ENCODE measurements around the gene OCLN. TPM values are rescaled to one million over a fixed set of nuclear protein-coding genes. Genes with fewer than 3 reads are reported as not detected.
A peak's percentile ranks its signal among the peaks of the same experiment; 100 is the strongest.

The OCLN gene
- total RNA-seq, 1 experiment from 2014 or later, result 9.0 TPM

DNA sequence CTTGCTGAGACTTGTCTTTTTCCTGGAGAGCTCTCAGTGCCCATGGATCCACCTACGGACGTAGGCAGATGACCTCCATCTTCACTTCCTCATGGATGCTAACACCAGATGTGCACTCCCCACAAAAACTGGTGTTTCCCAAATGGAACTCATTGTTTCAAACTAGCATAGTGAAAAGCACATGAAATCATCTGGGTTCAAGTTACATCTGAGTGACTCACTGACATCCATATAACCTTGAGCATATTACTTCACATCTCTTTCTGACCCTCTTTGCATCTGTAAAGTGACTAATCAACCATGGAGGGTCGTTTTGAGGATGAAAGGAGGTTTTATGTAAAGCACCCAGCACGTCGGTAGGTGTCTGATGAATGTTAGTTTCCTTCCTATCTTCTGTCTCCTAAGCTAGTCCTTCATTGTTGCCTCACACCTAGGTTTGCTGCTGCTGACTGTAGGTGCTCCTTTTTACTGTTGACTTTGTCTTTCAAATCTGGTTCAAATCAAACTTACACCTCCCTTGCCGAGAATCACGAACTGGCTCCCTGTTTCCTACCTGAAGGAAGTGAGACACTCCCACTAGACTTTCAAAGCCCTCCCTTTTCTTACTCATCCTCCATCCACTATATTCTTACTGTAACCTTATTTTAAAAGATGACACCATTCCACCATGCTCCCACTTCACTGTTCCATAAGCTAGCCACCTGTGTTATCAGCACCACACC, 10.3 kb downstream of the OCLN start:
- no peaks in the 10 kb centered on the region for H3K27me3 Mint-ChIP-seq (ENCODE audit: insufficient read depth, unreplicated experiment)
- CTCF ChIA-PET, result interaction anchor here (1.4 to 1.7 kb wide), 2 partner anchors 10 to 14 kb away, joined by 3 to 7 read pairs; no protein-coding TSS in a partner anchor

DNA sequence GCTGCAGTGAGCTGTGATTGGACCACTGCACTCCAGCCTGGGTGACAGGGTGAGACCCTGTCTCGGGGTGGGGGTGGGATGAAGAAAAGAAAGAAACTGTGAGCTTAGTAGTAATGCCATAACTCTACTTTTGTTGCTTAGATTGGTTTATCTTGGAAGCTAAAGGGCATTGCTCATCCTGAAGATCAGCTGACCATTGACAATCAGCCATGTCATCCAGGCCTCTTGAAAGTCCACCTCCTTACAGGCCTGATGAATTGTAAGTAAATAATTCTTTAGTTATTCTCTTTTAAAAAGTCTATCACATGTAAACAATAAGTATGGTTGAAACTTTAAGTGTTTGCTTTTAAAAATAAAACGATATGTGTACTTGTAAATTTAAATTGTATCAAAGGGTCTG, 11.4 kb downstream of the OCLN start:
- BruUV-seq (replicated peaks), result no TSS peak
- no peak for DNase-seq (ENCODE audit: unreplicated experiment)
- peaks cover 15% of the 10 kb centered on the region for H3K4me1 Mint-ChIP-seq (ENCODE audit: insufficient read depth, unreplicated experiment)
- ChIA-PET POLR2A (interaction anchor here (3.5 to 4.3 kb wide), 3 partner anchors 9 to 17 kb away, joined by 26 to 29 read pairs (median 27); no protein-coding TSS in a partner anchor), CTCF (no interaction called here)
- peak overlapping the region; percentile 28 for H3K27ac Mint-ChIP-seq (ENCODE audit: low read depth, unreplicated experiment)
- TF ChIP-seq, protein P1, sequence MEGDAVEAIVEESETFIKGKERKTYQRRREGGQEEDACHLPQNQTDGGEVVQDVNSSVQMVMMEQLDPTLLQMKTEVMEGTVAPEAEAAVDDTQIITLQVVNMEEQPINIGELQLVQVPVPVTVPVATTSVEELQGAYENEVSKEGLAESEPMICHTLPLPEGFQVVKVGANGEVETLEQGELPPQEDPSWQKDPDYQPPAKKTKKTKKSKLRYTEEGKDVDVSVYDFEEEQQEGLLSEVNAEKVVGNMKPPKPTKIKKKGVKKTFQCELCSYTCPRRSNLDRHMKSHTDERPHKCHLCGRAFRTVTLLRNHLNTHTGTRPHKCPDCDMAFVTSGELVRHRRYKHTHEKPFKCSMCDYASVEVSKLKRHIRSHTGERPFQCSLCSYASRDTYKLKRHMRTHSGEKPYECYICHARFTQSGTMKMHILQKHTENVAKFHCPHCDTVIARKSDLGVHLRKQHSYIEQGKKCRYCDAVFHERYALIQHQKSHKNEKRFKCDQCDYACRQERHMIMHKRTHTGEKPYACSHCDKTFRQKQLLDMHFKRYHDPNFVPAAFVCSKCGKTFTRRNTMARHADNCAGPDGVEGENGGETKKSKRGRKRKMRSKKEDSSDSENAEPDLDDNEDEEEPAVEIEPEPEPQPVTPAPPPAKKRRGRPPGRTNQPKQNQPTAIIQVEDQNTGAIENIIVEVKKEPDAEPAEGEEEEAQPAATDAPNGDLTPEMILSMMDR (IDR thresholded peaks at IDR 0.05; ENCODE audit: unreplicated experiment), result no peak
- no peaks in the 10 kb centered on the region for H3K27me3 Mint-ChIP-seq (ENCODE audit: insufficient read depth, unreplicated experiment)
- no peaks in the 10 kb centered on the region for H3K36me3 Mint-ChIP-seq (ENCODE audit: insufficient read depth, unreplicated experiment)
- no peaks in the 10 kb centered on the region for H3K9me3 Mint-ChIP-seq (ENCODE audit: unreplicated experiment)
- intact Hi-C loops (cut with micrococcal nuclease), result no loop called here
- H3K4me3 Mint-ChIP-seq (ENCODE audit: unreplicated experiment), result no peak overlapping the region

More for the DNA sequence above, 10.3 kb downstream of the OCLN start:
- no peaks in the 10 kb centered on the region for H3K36me3 Mint-ChIP-seq (ENCODE audit: insufficient read depth, unreplicated experiment)
- no peaks in the 10 kb centered on the region for H3K9me3 Mint-ChIP-seq (ENCODE audit: unreplicated experiment)
- peaks cover 15% of the 10 kb centered on the region for H3K4me1 Mint-ChIP-seq (ENCODE audit: insufficient read depth, unreplicated experiment)
- peak overlapping the region; percentile 28 for H3K27ac Mint-ChIP-seq (ENCODE audit: low read depth, unreplicated experiment)
- DNase-seq (ENCODE audit: unreplicated experiment), result peak; percentile 84
- intact Hi-C loops (cut with micrococcal nuclease), result no loop called here
- POLR2A ChIA-PET, result interaction anchor here (0.8 to 4.3 kb wide), 6 partner anchors 9 to 133 kb away, joined by 3 to 29 read pairs (median 21); partner anchors contain the start of gene OCLN
- no TSS peak for BruUV-seq (replicated peaks)
- no peak overlapping the region for H3K4me3 Mint-ChIP-seq (ENCODE audit: unreplicated experiment)
- TF ChIP-seq, protein P1 (IDR thresholded peaks at IDR 0.05; ENCODE audit: unreplicated experiment), result no peak

DNA sequence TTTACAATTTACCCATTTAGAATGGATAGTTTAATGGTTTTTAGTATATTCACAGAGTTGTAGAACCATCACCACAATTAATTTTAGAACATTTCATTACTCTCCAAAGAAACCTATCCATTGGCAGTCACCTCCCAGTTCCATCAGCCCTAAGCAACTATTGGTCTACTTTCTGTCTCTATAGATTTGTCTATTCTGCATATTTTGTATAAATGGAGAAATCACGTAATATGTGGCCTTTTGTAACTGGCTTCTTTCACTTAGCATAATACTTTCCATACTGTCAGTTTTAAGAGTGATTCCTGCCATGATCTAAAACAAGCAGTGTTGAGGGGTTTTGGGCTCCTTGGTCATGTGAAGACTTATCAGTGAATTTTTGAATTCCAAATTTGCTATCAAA, 12.7 kb downstream of the OCLN start:
- DNase-seq (ENCODE audit: unreplicated experiment), result no peak
- Mint-ChIP-seq H3K4me1 (ENCODE audit: insufficient read depth, unreplicated experiment) (peaks cover 15% of the 10 kb centered on the region), H3K4me3 (ENCODE audit: unreplicated experiment) (no peak overlapping the region), H3K9me3 (ENCODE audit: unreplicated experiment) (no peaks in the 10 kb centered on the region), H3K27ac (ENCODE audit: low read depth, unreplicated experiment) (no peak overlapping the region), H3K36me3 (ENCODE audit: insufficient read depth, unreplicated experiment) (no peaks in the 10 kb centered on the region), H3K27me3 (ENCODE audit: insufficient read depth, unreplicated experiment) (no peaks in the 10 kb centered on the region)
- ChIA-PET POLR2A (interaction anchor here (1.0 to 1.2 kb wide), 2 partner anchors 12 to 16 kb away, joined by 3 to 4 read pairs; no protein-coding TSS in a partner anchor), CTCF (interaction anchor here (0.6 to 0.7 kb wide), 2 partner anchors 27 to 227 kb away, joined by 3 read pairs; no protein-coding TSS in a partner anchor)
- no TSS peak for BruUV-seq (replicated peaks)
- TF ChIP-seq, protein P1 (IDR thresholded peaks at IDR 0.05; ENCODE audit: unreplicated experiment), result no peak
- intact Hi-C loops (cut with micrococcal nuclease), result no loop called here

DNA sequence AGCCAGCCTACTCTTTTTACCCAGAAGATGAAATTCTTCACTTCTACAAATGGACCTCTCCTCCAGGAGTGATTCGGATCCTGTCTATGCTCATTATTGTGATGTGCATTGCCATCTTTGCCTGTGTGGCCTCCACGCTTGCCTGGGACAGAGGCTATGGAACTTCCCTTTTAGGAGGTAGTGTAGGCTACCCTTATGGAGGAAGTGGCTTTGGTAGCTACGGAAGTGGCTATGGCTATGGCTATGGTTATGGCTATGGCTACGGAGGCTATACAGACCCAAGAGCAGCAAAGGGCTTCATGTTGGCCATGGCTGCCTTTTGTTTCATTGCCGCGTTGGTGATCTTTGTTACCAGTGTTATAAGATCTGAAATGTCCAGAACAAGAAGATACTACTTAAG, 16.6 kb downstream of the OCLN start:
- BruUV-seq (replicated peaks), result no TSS peak
- TF ChIP-seq, protein P1 (IDR thresholded peaks at IDR 0.05; ENCODE audit: unreplicated experiment), result no peak
- H3K4me3 Mint-ChIP-seq (ENCODE audit: unreplicated experiment), result no peak overlapping the region
- H3K4me1 Mint-ChIP-seq (ENCODE audit: insufficient read depth, unreplicated experiment), result peaks cover 8% of the 10 kb centered on the region
- DNase-seq (ENCODE audit: unreplicated experiment), result no peak
- H3K9me3 Mint-ChIP-seq (ENCODE audit: unreplicated experiment), result no peaks in the 10 kb centered on the region
- H3K27ac Mint-ChIP-seq (ENCODE audit: low read depth, unreplicated experiment), result no peak overlapping the region
- H3K36me3 Mint-ChIP-seq (ENCODE audit: insufficient read depth, unreplicated experiment), result no peaks in the 10 kb centered on the region
- intact Hi-C loops (cut with micrococcal nuclease), result no loop called here
- ChIA-PET CTCF (no interaction called here), POLR2A (no interaction called here)
- H3K27me3 Mint-ChIP-seq (ENCODE audit: insufficient read depth, unreplicated experiment), result no peaks in the 10 kb centered on the region

Measured in MCF 10A (cell line).